Measurements from ENCODE around the gene PDLIM3. TPM values are rescaled to one million over a fixed set of nuclear protein-coding genes. Genes with fewer than 3 reads are reported as not detected.

PDLIM3 gene
- total and polyA plus RNA-seq, 2 experiments from 2014 or later = 8.5 to 18.0 TPM

DNA sequence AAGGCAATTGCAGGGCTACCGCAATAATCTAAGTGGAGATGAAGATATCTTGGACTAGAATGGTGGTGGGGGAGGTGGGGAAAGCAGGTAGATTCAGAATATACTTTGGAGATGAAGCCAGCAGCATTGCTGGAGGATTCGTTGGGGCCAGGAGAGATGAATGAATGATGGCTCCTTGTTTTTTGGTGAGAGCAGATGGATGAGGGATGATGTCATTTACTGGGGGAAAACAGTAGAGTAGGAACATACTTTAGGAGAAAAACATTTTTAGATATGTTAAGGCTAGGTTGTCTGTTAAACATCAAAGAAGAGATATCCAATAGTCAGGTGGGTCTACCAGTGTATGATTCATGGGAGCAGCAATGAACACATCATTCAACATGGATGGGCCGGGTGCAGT is 69.6 kb downstream of the PDLIM3 start:
- no peak overlapping the region for H3K4me2 ChIP-seq
- DNase-seq (ENCODE audit: low spot score) (no peak), ATAC-seq (no peak)
- peaks cover 13% of the 10 kb centered on the region for H3K27me3 Mint-ChIP-seq (ENCODE audit: insufficient read depth, low read depth, poor library complexity)
- no peaks in the 10 kb centered on the region for H3K36me3 Mint-ChIP-seq (ENCODE audit: low read depth)
- peaks cover 33% of the 10 kb centered on the region for H3K4me1 Mint-ChIP-seq
- no peaks in the 10 kb centered on the region for H3F3A ChIP-seq (replicated peaks; ENCODE audit: low read depth)
- no peaks in the 10 kb centered on the region for H3K36me3 ChIP-seq (ENCODE audit: insufficient read depth)
- H3K79me2 ChIP-seq (replicated peaks; ENCODE audit: insufficient read depth) = no peaks in the 10 kb centered on the region
- H3K4me3 Mint-ChIP-seq = no peak overlapping the region
- TF ChIP-seq STAT1 (IDR thresholded peaks at IDR 0.05; ENCODE audit: unreplicated experiment) = no peak
- TF ChIP-seq, protein P1, sequence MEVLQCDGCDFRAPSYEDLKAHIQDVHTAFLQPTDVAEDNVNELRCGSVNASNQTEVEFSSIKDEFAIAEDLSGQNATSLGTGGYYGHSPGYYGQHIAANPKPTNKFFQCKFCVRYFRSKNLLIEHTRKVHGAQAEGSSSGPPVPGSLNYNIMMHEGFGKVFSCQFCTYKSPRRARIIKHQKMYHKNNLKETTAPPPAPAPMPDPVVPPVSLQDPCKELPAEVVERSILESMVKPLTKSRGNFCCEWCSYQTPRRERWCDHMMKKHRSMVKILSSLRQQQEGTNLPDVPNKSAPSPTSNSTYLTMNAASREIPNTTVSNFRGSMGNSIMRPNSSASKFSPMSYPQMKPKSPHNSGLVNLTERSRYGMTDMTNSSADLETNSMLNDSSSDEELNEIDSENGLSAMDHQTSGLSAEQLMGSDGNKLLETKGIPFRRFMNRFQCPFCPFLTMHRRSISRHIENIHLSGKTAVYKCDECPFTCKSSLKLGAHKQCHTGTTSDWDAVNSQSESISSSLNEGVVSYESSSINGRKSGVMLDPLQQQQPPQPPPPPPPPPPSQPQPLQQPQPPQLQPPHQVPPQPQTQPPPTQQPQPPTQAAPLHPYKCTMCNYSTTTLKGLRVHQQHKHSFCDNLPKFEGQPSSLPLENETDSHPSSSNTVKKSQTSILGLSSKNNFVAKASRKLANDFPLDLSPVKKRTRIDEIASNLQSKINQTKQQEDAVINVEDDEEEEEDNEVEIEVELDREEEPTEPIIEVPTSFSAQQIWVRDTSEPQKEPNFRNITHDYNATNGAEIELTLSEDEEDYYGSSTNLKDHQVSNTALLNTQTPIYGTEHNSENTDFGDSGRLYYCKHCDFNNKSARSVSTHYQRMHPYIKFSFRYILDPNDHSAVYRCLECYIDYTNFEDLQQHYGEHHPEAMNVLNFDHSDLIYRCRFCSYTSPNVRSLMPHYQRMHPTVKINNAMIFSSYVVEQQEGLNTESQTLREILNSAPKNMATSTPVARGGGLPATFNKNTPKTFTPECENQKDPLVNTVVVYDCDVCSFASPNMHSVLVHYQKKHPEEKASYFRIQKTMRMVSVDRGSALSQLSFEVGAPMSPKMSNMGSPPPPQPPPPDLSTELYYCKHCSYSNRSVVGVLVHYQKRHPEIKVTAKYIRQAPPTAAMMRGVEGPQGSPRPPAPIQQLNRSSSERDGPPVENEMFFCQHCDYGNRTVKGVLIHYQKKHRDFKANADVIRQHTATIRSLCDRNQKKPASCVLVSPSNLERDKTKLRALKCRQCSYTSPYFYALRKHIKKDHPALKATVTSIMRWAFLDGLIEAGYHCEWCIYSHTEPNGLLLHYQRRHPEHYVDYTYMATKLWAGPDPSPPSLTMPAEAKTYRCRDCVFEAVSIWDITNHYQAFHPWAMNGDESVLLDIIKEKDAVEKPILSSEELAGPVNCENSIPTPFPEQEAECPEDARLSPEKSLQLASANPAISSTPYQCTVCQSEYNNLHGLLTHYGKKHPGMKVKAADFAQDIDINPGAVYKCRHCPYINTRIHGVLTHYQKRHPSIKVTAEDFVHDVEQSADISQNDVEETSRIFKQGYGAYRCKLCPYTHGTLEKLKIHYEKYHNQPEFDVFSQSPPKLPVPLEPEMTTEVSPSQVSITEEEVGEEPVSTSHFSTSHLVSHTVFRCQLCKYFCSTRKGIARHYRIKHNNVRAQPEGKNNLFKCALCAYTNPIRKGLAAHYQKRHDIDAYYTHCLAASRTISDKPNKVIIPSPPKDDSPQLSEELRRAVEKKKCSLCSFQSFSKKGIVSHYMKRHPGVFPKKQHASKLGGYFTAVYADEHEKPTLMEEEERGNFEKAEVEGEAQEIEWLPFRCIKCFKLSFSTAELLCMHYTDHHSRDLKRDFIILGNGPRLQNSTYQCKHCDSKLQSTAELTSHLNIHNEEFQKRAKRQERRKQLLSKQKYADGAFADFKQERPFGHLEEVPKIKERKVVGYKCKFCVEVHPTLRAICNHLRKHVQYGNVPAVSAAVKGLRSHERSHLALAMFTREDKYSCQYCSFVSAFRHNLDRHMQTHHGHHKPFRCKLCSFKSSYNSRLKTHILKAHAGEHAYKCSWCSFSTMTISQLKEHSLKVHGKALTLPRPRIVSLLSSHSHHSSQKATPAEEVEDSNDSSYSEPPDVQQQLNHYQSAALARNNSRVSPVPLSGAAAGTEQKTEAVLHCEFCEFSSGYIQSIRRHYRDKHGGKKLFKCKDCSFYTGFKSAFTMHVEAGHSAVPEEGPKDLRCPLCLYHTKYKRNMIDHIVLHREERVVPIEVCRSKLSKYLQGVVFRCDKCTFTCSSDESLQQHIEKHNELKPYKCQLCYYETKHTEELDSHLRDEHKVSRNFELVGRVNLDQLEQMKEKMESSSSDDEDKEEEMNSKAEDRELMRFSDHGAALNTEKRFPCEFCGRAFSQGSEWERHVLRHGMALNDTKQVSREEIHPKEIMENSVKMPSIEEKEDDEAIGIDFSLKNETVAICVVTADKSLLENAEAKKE (CRISPR knock-in tag; IDR thresholded peaks at IDR 0.05) = no peak
- no peak for TF ChIP-seq ZNF331 (CRISPR knock-in tag; IDR thresholded peaks at IDR 0.05; ENCODE audit: low read depth)
- TF ChIP-seq, protein P2, sequence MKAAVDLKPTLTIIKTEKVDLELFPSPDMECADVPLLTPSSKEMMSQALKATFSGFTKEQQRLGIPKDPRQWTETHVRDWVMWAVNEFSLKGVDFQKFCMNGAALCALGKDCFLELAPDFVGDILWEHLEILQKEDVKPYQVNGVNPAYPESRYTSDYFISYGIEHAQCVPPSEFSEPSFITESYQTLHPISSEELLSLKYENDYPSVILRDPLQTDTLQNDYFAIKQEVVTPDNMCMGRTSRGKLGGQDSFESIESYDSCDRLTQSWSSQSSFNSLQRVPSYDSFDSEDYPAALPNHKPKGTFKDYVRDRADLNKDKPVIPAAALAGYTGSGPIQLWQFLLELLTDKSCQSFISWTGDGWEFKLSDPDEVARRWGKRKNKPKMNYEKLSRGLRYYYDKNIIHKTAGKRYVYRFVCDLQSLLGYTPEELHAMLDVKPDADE (IDR thresholded peaks at IDR 0.05) = no peak
- no peak for TF ChIP-seq EZH2phosphoT487 (IDR thresholded peaks at IDR 0.05; ENCODE audit: unreplicated experiment)
- TF ChIP-seq POLR2AphosphoS5 (IDR thresholded peaks at IDR 0.05; ENCODE audit: low read depth) = no peak
- no peak for TF ChIP-seq EZH2 (IDR thresholded peaks at IDR 0.05; ENCODE audit: low read depth, unreplicated experiment)
- TF ChIP-seq CREB1 (CRISPR knock-in tag; IDR thresholded peaks at IDR 0.05; ENCODE audit: low read depth) = no peak
- H3K9me2 ChIP-seq (ENCODE audit: insufficient read depth) = no peaks in the 10 kb centered on the region
- H3K27me3 ChIP-seq (ENCODE audit: insufficient read depth) = 0 out of 2 replicates have a peak, but pooled peaks cover 8% of the 10 kb centered on the region
- H3K4me1 ChIP-seq (ENCODE audit: insufficient read depth) = peaks cover 12% of the 10 kb centered on the region; the same call in 1 of the 2 replicates
- no peaks in the 10 kb centered on the region for H3K9me3 Mint-ChIP-seq
- no peak overlapping the region for H3K27ac Mint-ChIP-seq
- H3K4me3 ChIP-seq = no peak overlapping the region
- H2AFZ ChIP-seq = no peak overlapping the region
- no peak overlapping the region for H3K27ac ChIP-seq (ENCODE audit: low read depth)
- no peaks in the 10 kb centered on the region for H4K20me1 ChIP-seq (replicated peaks; ENCODE audit: insufficient read depth)

All from GM23338 (cell line).